Left lung (tissue), 10 donors: Measurements from ENCODE around the gene LIMA1. TPM values are rescaled to one million over a fixed set of nuclear protein-coding genes. Genes with fewer than 3 reads are reported as not detected.
"Not testable (repeated sequence)": the region's sequence is repeated elsewhere in the genome, so short reads cannot be mapped to it uniquely, and the experiment has no call there.

Experiments
- ATAC-seq: fragments of 200-7000 bp; cut with Tn5 transposase; one replicate; pipeline ENCODE4 v1.9.1; 2020; ENCODE audit warnings: moderate library complexity
- DNase-seq, 4 donors: peaks; one replicate each; pipeline ENCODE4 v3.0.0-alpha.2; 2013 to 2020
- H3K27ac ChIP-seq, 2 donors: fragments of 200-600 bp; sonication (generic) in 1 of 2; one replicate each; pipeline versions ENCODE4 v1.5.0 to v1.8.0; 2020 to 2021
- H3K27me3 ChIP-seq, 2 donors: fragments of 200-600 bp; sonication (generic) in 1 of 2; one replicate each; pipeline versions ENCODE4 v1.5.0 to v1.8.0; 2020 to 2021
- H3K36me3 ChIP-seq, 2 donors: fragments of 200-600 bp; sonication (generic) in 1 of 2; one replicate each; pipeline versions ENCODE4 v1.5.0 to v1.8.0; 2020 to 2021
- H3K4me1 ChIP-seq, 2 donors: fragments of 200-600 bp; one replicate each; pipeline ENCODE4 v1.8.0; 2021
- H3K4me3 ChIP-seq, 2 donors: fragments of 200-600 bp; sonication (generic) in 1 of 2; one replicate each; pipeline versions ENCODE4 v1.5.0 to v1.8.0; 2020 to 2021; ENCODE audit warnings: mild to moderate bottlenecking in 1 of 2
- H3K9me3 ChIP-seq, 2 donors: fragments of 200-600 bp; sonication (generic) in 1 of 2; one replicate each; pipeline versions ENCODE4 v1.5.0 to v1.8.0; 2020 to 2021
- intact Hi-C, 2 donors: fragments of 100-400 bp; cut with DNase I; formaldehyde crosslinking; loops; one replicate each; pipeline versions ENCODE4 v1.11.2 to v1.14.2; 2022
- polyA plus RNA-seq, 6 donors: library from polyadenylated mRNA; unstranded; fragments of 120-200 nt; gene quantifications; one replicate each; pipeline ENCODE4 v1.2.1, GENCODE V29; 2013; ENCODE audit not compliant: insufficient read length in 6 of 6
- total RNA-seq, 2 donors: library from RNA; stranded (reverse); fragmentation: NEBNext Ultra II Directional; extraction: Animal tissue kit (Norgen Biotek cat#: 25700); gene quantifications; one replicate each; pipeline ENCODE4 v1.2.1, GENCODE V29; 2021
- TF ChIP-seq, protein P1 (sequence below), 2 donors: fragments of 200-600 bp; sonication (generic) in 1 of 2; IDR thresholded peaks; one replicate each; pipeline versions ENCODE4 v1.5.0 to v1.8.0; 2021; ENCODE audit warnings: antibody characterized with exemption in 2 of 2
- donor health status: DM: no; HTN: yes; CAD: no.
- donor health status: DM: no; HTN: no; CAD: no.

LIMA1 gene
- total and polyA plus RNA-seq, 8 donors = 71.9 to 91.0 (median 81.9) TPM

DNA sequence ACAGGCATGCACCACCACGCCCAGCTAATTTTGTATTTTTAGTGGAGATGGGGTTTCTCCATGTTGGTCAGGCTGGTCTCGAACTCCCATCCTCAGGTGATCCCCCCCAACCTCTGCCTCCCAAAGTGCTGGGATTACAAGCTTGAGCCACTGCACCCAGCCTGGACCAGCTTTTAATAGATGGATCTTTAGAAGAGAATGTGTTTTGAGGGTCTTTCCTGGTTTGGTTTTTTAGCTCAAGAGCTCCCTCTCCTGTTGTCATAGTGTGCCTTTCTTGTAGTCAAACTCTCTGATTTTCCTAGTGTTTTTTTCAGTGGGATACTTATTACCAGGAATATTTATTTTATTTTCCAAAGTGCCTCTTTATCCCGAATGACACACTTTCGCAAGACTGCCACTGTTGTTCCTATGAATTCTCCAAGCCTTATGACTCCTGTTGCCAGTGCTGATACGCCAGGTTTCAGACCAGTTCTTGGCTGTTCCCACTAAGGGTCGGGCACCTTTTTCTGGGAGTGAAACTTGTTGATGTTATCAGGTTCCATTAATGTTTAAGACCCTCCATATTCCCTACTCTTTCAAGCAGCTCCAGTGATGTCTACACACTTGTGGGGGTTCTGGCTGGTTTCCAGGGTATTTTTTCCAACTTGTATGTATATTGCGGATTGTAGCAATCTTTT is 31.5 kb upstream of the LIMA1 start:
- Histone ChIP-seq H3K9me3 (no peaks in the 10 kb centered on the region), H3K4me3 (no peak overlapping the region), H3K27me3 (no peaks in the 10 kb centered on the region), H3K4me1 (no peaks in the 10 kb centered on the region), H3K27ac (peak overlapping the region in 1 of 2 donors; percentile 24), H3K36me3 (no peaks in the 10 kb centered on the region)
- TF ChIP-seq, protein P1, sequence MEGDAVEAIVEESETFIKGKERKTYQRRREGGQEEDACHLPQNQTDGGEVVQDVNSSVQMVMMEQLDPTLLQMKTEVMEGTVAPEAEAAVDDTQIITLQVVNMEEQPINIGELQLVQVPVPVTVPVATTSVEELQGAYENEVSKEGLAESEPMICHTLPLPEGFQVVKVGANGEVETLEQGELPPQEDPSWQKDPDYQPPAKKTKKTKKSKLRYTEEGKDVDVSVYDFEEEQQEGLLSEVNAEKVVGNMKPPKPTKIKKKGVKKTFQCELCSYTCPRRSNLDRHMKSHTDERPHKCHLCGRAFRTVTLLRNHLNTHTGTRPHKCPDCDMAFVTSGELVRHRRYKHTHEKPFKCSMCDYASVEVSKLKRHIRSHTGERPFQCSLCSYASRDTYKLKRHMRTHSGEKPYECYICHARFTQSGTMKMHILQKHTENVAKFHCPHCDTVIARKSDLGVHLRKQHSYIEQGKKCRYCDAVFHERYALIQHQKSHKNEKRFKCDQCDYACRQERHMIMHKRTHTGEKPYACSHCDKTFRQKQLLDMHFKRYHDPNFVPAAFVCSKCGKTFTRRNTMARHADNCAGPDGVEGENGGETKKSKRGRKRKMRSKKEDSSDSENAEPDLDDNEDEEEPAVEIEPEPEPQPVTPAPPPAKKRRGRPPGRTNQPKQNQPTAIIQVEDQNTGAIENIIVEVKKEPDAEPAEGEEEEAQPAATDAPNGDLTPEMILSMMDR (IDR thresholded peaks at IDR 0.05) = peak; percentile 22 to 41
- DNase-seq = peak in 2 of 4 donors; percentile 52 to 67
- intact Hi-C loops = no loop called here
- peak; percentile 76 for ATAC-seq

DNA sequence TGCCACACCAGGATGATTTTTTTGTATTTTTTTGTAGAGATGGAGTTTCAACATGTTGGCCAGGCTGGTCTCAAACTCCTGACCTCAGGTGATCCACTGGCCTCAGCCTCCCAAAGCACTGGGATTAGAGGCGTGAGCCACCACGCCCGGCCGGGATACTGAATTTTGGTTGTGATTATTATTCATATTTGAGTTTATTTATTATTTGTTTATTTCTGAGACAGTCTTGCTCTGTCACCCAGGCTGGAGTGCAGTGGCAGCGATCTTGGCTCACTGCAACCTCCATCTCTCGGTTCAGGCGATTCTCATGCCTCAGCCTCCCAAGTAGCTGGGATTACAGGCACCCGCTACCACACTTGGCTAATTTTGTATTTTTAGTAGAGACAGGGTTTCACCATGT is 30.7 kb upstream of the LIMA1 start:
- intact Hi-C loops, DNase-seq, H3K36me3 ChIP-seq, H3K4me3 ChIP-seq, ATAC-seq, H3K27ac ChIP-seq, H3K9me3 ChIP-seq, H3K4me1 ChIP-seq, H3K27me3 ChIP-seq: not testable (repeated sequence)

DNA sequence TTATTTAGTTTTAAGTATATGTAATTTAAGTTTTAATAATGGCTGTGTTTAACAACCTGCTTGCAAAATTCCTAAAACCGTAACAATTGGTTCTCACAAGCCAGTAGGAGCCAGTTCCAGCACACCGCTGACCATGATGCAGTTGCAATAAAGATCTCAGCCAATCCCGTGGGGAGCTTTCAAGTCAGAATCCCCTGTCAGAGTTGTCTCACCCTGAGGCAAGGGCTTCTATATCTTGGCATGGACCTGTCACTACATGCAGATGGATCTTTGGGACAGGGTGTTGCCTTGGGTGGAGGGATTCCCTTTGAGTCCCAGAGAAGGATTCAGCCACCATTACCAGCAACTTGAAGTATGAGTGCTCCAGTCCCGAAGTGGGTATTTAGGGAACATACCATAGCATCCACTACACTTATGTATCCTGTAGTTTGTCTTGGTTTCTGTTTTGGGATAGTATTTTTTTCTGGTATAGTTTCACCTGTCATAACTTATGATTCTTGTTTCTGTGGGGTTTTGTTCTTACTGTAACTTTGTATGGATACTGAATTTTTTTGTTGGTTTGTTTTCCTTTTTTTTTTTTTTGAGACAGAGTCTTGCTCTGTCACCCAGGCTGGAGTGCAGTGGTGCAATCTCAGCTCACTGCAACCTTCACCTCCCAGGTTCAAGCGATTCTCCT is 30.1 kb upstream of the LIMA1 start:
- no peaks in the 10 kb centered on the region for H3K9me3 ChIP-seq
- ATAC-seq (no peak), DNase-seq (no peak)
- H3K4me1 ChIP-seq = no peaks in the 10 kb centered on the region
- H3K27me3 ChIP-seq = no peaks in the 10 kb centered on the region
- TF ChIP-seq, protein P1 (IDR thresholded peaks at IDR 0.05) = no peak
- intact Hi-C loops = no loop called here
- H3K4me3 ChIP-seq = no peak overlapping the region
- no peaks in the 10 kb centered on the region for H3K36me3 ChIP-seq
- no peak overlapping the region for H3K27ac ChIP-seq

DNA sequence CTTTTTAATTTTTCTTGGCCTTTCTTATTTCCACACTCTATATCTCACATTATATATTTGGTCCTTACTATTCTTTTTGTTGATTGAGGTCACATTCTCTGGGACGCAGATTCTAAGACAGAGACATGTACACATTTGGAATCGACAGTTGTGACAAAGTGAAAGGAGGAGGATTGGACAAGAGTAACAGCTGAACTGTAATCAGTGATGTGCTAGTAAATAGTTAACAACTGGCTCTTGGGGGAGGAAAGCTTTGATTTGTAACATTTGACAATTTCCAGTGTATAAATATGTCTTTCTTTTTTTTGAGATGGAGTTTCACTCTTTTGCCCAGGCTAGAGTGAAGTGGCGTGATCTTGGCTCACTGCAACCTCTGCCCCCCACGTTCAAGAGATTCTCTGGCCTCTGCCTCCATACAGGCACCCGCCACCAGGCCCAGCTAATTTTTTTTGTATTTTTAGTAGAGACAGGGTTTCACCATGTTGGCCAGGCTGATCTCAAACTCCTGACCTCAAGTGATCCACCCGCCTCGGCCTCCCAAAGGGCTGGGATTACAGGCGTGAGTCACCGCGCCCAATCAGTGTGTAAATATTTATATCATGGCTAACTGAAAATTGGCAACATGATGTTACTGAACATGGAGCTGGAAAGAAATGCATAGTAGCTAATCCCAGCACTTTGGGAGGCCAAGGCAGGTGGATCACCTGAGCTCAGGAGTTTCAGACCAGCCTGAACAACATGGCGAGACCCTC is 28.7 kb upstream of the LIMA1 start:
- intact Hi-C loops, H3K4me3 ChIP-seq, H3K36me3 ChIP-seq, ATAC-seq, H3K27me3 ChIP-seq, H3K4me1 ChIP-seq, H3K9me3 ChIP-seq, DNase-seq, H3K27ac ChIP-seq: not testable (repeated sequence)

DNA sequence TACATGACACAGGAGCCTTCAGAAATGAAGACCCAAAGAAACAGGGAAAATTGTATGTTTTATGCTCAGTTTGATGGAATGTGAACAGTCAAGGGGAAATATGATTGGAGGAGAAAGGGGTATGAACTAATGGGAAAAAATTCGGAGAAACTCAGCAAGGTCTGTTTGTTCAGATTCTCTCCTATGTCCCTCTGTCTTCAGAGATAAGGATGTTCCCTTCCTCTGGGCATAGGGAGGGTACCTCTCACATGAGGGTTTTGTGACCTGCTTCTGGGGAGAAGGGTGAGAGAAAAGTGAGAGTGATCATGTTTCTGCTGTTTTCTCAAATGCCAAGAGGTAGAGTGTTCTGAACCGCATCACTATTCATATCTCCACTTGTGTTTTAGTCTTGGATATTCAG is 26.6 kb upstream of the LIMA1 start:
- Histone ChIP-seq H3K27me3 (no peaks in the 10 kb centered on the region), H3K36me3 (no peaks in the 10 kb centered on the region), H3K4me3 (no peak overlapping the region), H3K27ac (no peak overlapping the region), H3K4me1 (no peaks in the 10 kb centered on the region), H3K9me3 (no peaks in the 10 kb centered on the region)
- ATAC-seq (no peak), DNase-seq (no peak)
- TF ChIP-seq, protein P1 (IDR thresholded peaks at IDR 0.05) = no peak
- intact Hi-C loops = no loop called here

DNA sequence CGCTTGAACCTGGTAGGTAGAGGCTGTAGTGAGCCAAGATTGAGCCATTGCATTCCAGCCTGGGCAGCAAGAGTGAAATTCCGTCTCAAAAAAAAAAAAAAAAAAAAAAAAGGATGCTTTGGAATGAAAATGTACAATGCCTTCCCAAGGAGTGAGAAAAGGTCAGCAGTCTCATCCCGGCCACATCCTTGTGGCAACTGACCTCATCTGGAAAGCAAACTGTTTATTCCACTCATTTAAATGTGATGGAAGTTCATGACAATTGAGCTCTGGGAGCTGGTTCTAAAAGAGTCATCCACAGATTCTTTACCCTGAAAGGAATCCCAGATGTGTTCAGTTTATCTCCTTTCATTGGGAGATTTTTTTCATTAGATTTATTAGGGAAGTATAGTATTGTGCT is 19.4 kb upstream of the LIMA1 start:
- ATAC-seq (no peak), DNase-seq (no peak)
- intact Hi-C loops = no loop called here
- peaks cover 0 to 10% of the 10 kb centered on the region in 2 donors for H3K4me1 ChIP-seq
- TF ChIP-seq, protein P1 (IDR thresholded peaks at IDR 0.05) = no peak
- no peak overlapping the region for H3K27ac ChIP-seq
- no peaks in the 10 kb centered on the region for H3K36me3 ChIP-seq
- H3K4me3 ChIP-seq = no peak overlapping the region
- H3K9me3 ChIP-seq = no peaks in the 10 kb centered on the region
- no peaks in the 10 kb centered on the region for H3K27me3 ChIP-seq
